ENCODE measurements around the gene SLFN11.

- peak; percentile 67 to 88 (median 75) for TF ChIP-seq CTCF (IDR thresholded peaks at IDR 0.05)
- TF ChIP-seq POLR2A (IDR thresholded peaks at IDR 0.05): no peak
- TF ChIP-seq EP300 (IDR thresholded peaks at IDR 0.05): no peak
Observed at GRCh38 chr17:35312790-35313711, 60.4 kb downstream of the SLFN11 start.
